Measurements from ENCODE around the gene XRCC4. TPM values are rescaled to one million over a fixed set of nuclear protein-coding genes. Genes with fewer than 3 reads are reported as not detected.

The XRCC4 gene
- polyA plus RNA-seq, 4 donors: 11.2 to 15.2 (median 12.4) TPM

- DNase-seq (ENCODE audit: low read depth in 4 of 4, low spot score in 2 of 4): no peak
Observed at GRCh38 chr5:83169571-83170337, 92.4 kb downstream of the XRCC4 start.

- DNase-seq (ENCODE audit: low read depth in 4 of 4, low spot score in 2 of 4): no peak
Observed at GRCh38 chr5:83172011-83172410, 94.7 kb downstream of the XRCC4 start.

GRCh38 chr5:83172655-83173054 is 95.3 kb downstream of the XRCC4 start:
- no peak for DNase-seq (ENCODE audit: low read depth in 4 of 4, low spot score in 2 of 4)

- DNase-seq (ENCODE audit: low read depth in 4 of 4, low spot score in 2 of 4): no peak
Observed at GRCh38 chr5:83173826-83174225, 96.5 kb downstream of the XRCC4 start.

GRCh38 chr5:83177803-83178202 is 100.5 kb downstream of the XRCC4 start:
- no peak for DNase-seq (ENCODE audit: low read depth in 4 of 4, low spot score in 2 of 4)

GRCh38 chr5:83179966-83180365 is 102.6 kb downstream of the XRCC4 start:
- no peak for DNase-seq (ENCODE audit: low read depth in 4 of 4, low spot score in 2 of 4)

GRCh38 chr5:83184534-83184933 is 107.2 kb downstream of the XRCC4 start:
- no peak for DNase-seq (ENCODE audit: low read depth in 4 of 4, low spot score in 2 of 4)

- DNase-seq (ENCODE audit: low read depth in 4 of 4, low spot score in 2 of 4): no peak
Observed at GRCh38 chr5:83192947-83193346, 115.6 kb downstream of the XRCC4 start.

GRCh38 chr5:83197326-83197967 is 120.1 kb downstream of the XRCC4 start:
- DNase-seq (ENCODE audit: low read depth in 4 of 4, low spot score in 2 of 4): no peak

- peak in 3 of 4 donors; percentile 32 to 51 (median 34) for DNase-seq (ENCODE audit: low read depth in 4 of 4, low spot score in 2 of 4)
Observed at GRCh38 chr5:83199126-83199525, 121.8 kb downstream of the XRCC4 start.

GRCh38 chr5:83204651-83205050 is 127.3 kb downstream of the XRCC4 start:
- DNase-seq (ENCODE audit: low read depth in 4 of 4, low spot score in 2 of 4): no peak

- no peak for DNase-seq (ENCODE audit: low read depth in 4 of 4, low spot score in 2 of 4)
Observed at GRCh38 chr5:83209963-83210362, 132.6 kb downstream of the XRCC4 start.

- DNase-seq (ENCODE audit: low read depth in 4 of 4, low spot score in 2 of 4): no peak
Observed at GRCh38 chr5:83219077-83219476, 141.7 kb downstream of the XRCC4 start.

GRCh38 chr5:83219495-83219894 is 142.1 kb downstream of the XRCC4 start:
- no peak for DNase-seq (ENCODE audit: low read depth in 4 of 4, low spot score in 2 of 4)

GRCh38 chr5:83220331-83220730 is 143.0 kb downstream of the XRCC4 start:
- no peak for DNase-seq (ENCODE audit: low read depth in 4 of 4, low spot score in 2 of 4)

- no peak for DNase-seq (ENCODE audit: low read depth in 4 of 4, low spot score in 2 of 4)
Observed at GRCh38 chr5:83222906-83223305, 145.6 kb downstream of the XRCC4 start.

GRCh38 chr5:83227611-83228010 is 150.3 kb downstream of the XRCC4 start:
- no peak for DNase-seq (ENCODE audit: low read depth in 4 of 4, low spot score in 2 of 4)

GRCh38 chr5:83230511-83230910 is 153.2 kb downstream of the XRCC4 start:
- no peak for DNase-seq (ENCODE audit: low read depth in 4 of 4, low spot score in 2 of 4)

GRCh38 chr5:83244516-83244915 is 167.2 kb downstream of the XRCC4 start:
- no peak for DNase-seq (ENCODE audit: low read depth in 4 of 4, low spot score in 2 of 4)

- no peak for DNase-seq (ENCODE audit: low read depth in 4 of 4, low spot score in 2 of 4)
Observed at GRCh38 chr5:83245037-83245436, 167.7 kb downstream of the XRCC4 start.

- no peak for DNase-seq (ENCODE audit: low read depth in 4 of 4, low spot score in 2 of 4)
Observed at GRCh38 chr5:83246071-83246470, 168.7 kb downstream of the XRCC4 start.

- DNase-seq (ENCODE audit: low read depth in 4 of 4, low spot score in 2 of 4): no peak
Observed at GRCh38 chr5:83249156-83249555, 171.8 kb downstream of the XRCC4 start.

Data from left renal cortex interstitium (tissue), 4 donors.